ENCODE results near the gene ZBTB17.

DNA sequence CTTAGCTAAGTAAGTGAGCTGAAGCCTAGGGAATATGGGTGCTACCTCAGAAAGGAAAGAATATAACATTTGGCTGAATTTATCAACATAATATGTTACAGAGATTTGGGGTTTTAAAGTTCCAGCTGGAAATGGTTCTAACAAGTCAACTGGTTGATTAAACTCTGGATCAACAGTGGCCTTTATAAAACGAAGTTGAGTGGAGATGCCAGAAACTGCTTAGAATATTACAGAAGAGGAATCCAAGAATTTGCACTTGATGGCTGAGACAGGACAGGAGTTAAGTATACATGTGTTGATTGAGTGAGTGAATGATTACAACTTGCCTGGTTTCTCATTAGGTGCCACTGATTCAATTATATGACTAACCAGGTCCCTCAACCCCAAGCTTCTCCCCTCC lies 7.4 kb upstream of the ZBTB17 start:
- TF ChIP-seq, protein P1, sequence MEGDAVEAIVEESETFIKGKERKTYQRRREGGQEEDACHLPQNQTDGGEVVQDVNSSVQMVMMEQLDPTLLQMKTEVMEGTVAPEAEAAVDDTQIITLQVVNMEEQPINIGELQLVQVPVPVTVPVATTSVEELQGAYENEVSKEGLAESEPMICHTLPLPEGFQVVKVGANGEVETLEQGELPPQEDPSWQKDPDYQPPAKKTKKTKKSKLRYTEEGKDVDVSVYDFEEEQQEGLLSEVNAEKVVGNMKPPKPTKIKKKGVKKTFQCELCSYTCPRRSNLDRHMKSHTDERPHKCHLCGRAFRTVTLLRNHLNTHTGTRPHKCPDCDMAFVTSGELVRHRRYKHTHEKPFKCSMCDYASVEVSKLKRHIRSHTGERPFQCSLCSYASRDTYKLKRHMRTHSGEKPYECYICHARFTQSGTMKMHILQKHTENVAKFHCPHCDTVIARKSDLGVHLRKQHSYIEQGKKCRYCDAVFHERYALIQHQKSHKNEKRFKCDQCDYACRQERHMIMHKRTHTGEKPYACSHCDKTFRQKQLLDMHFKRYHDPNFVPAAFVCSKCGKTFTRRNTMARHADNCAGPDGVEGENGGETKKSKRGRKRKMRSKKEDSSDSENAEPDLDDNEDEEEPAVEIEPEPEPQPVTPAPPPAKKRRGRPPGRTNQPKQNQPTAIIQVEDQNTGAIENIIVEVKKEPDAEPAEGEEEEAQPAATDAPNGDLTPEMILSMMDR (conservative IDR thresholded peaks at IDR 0.05; ENCODE audit: low read length) = no peak
- no peak for TF ChIP-seq EZH2phosphoT487 (IDR thresholded peaks at IDR 0.05; ENCODE audit: borderline replicate concordance)

Measured in Loucy (cell line).